ENCODE measurements around the gene RNF212. TPM values are rescaled to one million over a fixed set of nuclear protein-coding genes. Genes with fewer than 3 reads are reported as not detected.

Gene RNF212
- polyA plus RNA-seq, 3 donors: 4.3 to 17.4 (median 4.7) TPM

Other genes with a start within 250 kb of the RNF212 start
- gene GAK, start 181.2 kb downstream of the RNF212 start, polyA plus RNA-seq: 10 to 100 TPM; 75.2 to 90.3 (median 77.5) TPM
- gene TMEM175, start 181.1 kb downstream of the RNF212 start, polyA plus RNA-seq: 10 to 100 TPM; 13.8 to 33.2 (median 22.7) TPM
- gene DGKQ, start 140.0 kb downstream of the RNF212 start, polyA plus RNA-seq: 1 to 10 TPM; 6.4 to 7.1 (median 6.6) TPM
- gene IDUA, start 126.5 kb downstream of the RNF212 start, polyA plus RNA-seq: 10 to 100 TPM; 10.8 to 23.9 (median 13.7) TPM
- gene SLC26A1, start 120.2 kb downstream of the RNF212 start, polyA plus RNA-seq: under 1 TPM; 0.11 to 0.51 (median 0.31) TPM
- gene FGFRL1, start 101.9 kb downstream of the RNF212 start, polyA plus RNA-seq: 100 to 1,000 TPM in 1 of 3 donors, 10 to 100 TPM in 2; 20.7 to 142 (median 32.4) TPM
- gene SPON2, start 59.0 kb upstream of the RNF212 start, polyA plus RNA-seq: 10 to 100 TPM in 2 of 3 donors, 1 to 10 TPM in 1; 8.7 to 36.4 (median 26.3) TPM
- gene CTBP1, start 135.6 kb upstream of the RNF212 start, polyA plus RNA-seq: 100 to 1,000 TPM; 102 to 144 (median 109) TPM
- 10 to 100 TPM; 38.1 to 43.9 (median 43.6) TPM for gene MAEA, start 176.3 kb upstream of the RNF212 start, polyA plus RNA-seq
- 1 to 10 TPM; 5.6 to 9.8 (median 7.0) TPM for gene UVSSA, start 233.6 kb upstream of the RNF212 start, polyA plus RNA-seq